CD14-positive monocyte (primary cell): ENCODE measurements around the gene PPP1R1C. TPM values are rescaled to one million over a fixed set of nuclear protein-coding genes. Genes with fewer than 3 reads are reported as not detected.

ENCODE experiments used
- DNase-seq, 3 donors: peaks; one replicate each; pipeline ENCODE4 v3.0.0-alpha.2; 2011 to 2022
- H2AFZ ChIP-seq: 2 replicates; pipeline ENCODE4 v1.6.0; 2012; ENCODE audit warnings: mild to moderate bottlenecking, low read depth, low read length, inconsistent platforms; ENCODE audit not compliant: insufficient read depth, poor library complexity, severe bottlenecking
- H3K27ac ChIP-seq, 2 donors: 1 replicate in 1 of 2; 2 replicates in 1 of 2; pipeline ENCODE4 v1.5.1; 2012 to 2013; ENCODE audit warnings: low read length in 2 of 2, control low read depth in 1 of 2, inconsistent platforms in 1 of 2, low read depth in 1 of 2, mild to moderate bottlenecking in 1 of 2
- H3K27me3 ChIP-seq, 2 donors: one replicate each; pipeline versions ENCODE4 v1.6.0 to v1.6.1; 2011 to 2013; ENCODE audit warnings: low read length in 2 of 2; ENCODE audit not compliant: control insufficient read depth in 2 of 2, insufficient read depth in 2 of 2
- H3K36me3 ChIP-seq, 2 donors: replicated peaks in 1 of 2; 1 replicate in 1 of 2; 2 replicates in 1 of 2; pipeline versions ENCODE4 v1.5.1 to v1.6.1; 2012 to 2013; ENCODE audit warnings: low read length in 2 of 2, control low read depth in 1 of 2, inconsistent platforms in 1 of 2, mild to moderate bottlenecking in 1 of 2; ENCODE audit not compliant: insufficient read depth in 2 of 2, control insufficient read depth in 1 of 2
- H3K4me1 ChIP-seq, 2 donors: 1 replicate in 1 of 2; 2 replicates in 1 of 2; pipeline versions ENCODE4 v1.5.1 to v1.6.1; 2012 to 2013; ENCODE audit warnings: low read length in 2 of 2, control low read depth in 1 of 2, inconsistent platforms in 1 of 2, mild to moderate bottlenecking in 1 of 2, moderate library complexity in 1 of 2; ENCODE audit not compliant: insufficient read depth in 2 of 2, control insufficient read depth in 1 of 2
- H3K4me2 ChIP-seq: replicated peaks from 2 replicates; pipeline ENCODE3; 2012; ENCODE audit warnings: low read length, moderate library complexity, mild to moderate bottlenecking; ENCODE audit not compliant: poor library complexity, severe bottlenecking; ENCODE audit errors: extremely low read depth
- H3K4me3 ChIP-seq, 3 experiments: fragments of 200-600 bp in 1 of 3; sonication (generic) in 1 of 3; replicated peaks in 1 of 3; 1 replicate in 2 of 3; 2 replicates in 1 of 3; pipeline ENCODE4 v1.5.1; 2011 to 2013; ENCODE audit warnings: low read length in 3 of 3, mild to moderate bottlenecking in 3 of 3, control low read depth in 2 of 3, low read depth in 2 of 3, inconsistent platforms in 1 of 3, moderate library complexity in 1 of 3
- H3K79me2 ChIP-seq: 2 replicates; pipeline ENCODE4 v1.6.0; 2012; ENCODE audit warnings: mild to moderate bottlenecking, control low read depth, inconsistent platforms, low read length, moderate library complexity; ENCODE audit not compliant: insufficient read depth
- H3K9ac ChIP-seq: 2 replicates; pipeline ENCODE4 v1.6.0; 2017; ENCODE audit warnings: low read length, mild to moderate bottlenecking; ENCODE audit not compliant: insufficient read depth, poor library complexity, severe bottlenecking
- H3K9me3 ChIP-seq, 2 donors: replicated peaks in 1 of 2; 1 replicate in 1 of 2; 2 replicates in 1 of 2; pipeline versions ENCODE4 v1.5.1 to v1.6.1; 2012 to 2013; ENCODE audit warnings: low read length in 2 of 2, control low read depth in 1 of 2; ENCODE audit not compliant: control insufficient read depth in 1 of 2, insufficient read depth in 1 of 2
- H4K20me1 ChIP-seq: 2 replicates; pipeline ENCODE4 v1.6.0; 2012; ENCODE audit warnings: mild to moderate bottlenecking, low read length, control low read depth, moderate library complexity; ENCODE audit not compliant: insufficient read depth
- H3K27ac Mint-ChIP-seq, 7 donors: one replicate each; pipeline ENCODE4 v1.8.0; 2020; ENCODE audit warnings: mild to moderate bottlenecking in 7 of 7, mixed read lengths in 7 of 7, moderate library complexity in 6 of 7, inconsistent platforms in 2 of 7
- H3K27me3 Mint-ChIP-seq, 3 donors: one replicate each; pipeline ENCODE4 v1.8.0; 2021 to 2022; ENCODE audit warnings: low read depth in 3 of 3, mild to moderate bottlenecking in 3 of 3, mixed read lengths in 3 of 3, moderate library complexity in 3 of 3, inconsistent platforms in 1 of 3
- H3K36me3 Mint-ChIP-seq, 2 donors: one replicate each; pipeline ENCODE4 v1.8.0; 2020; ENCODE audit warnings: mixed read lengths in 2 of 2, inconsistent platforms in 1 of 2, mild to moderate bottlenecking in 1 of 2
- H3K4me1 Mint-ChIP-seq: one replicate; pipeline ENCODE4 v1.8.0; 2020; ENCODE audit warnings: mild to moderate bottlenecking, mixed read lengths
- H3K4me3 Mint-ChIP-seq, 2 donors: one replicate each; pipeline ENCODE4 v1.8.0; 2020; ENCODE audit warnings: mild to moderate bottlenecking in 2 of 2, mixed read lengths in 2 of 2, moderate library complexity in 1 of 2
- H3K9me3 Mint-ChIP-seq, 7 donors: one replicate each; pipeline ENCODE4 v1.8.0; 2020 to 2022; ENCODE audit warnings: mixed read lengths in 7 of 7, mild to moderate bottlenecking in 6 of 7, moderate library complexity in 6 of 7, inconsistent platforms in 2 of 7
- WGBS: methylation state at CpG from one replicate; pipeline ENCODE4 v1.1.5; 2013; ENCODE audit warnings: missing lambda C conversion rate; ENCODE audit not compliant: insufficient coverage; 5-methylcytosine and 5-hydroxymethylcytosine counted together
- intact Hi-C, 2 donors: fragments of 100-400 bp; cut with micrococcal nuclease; formaldehyde crosslinking; loops; one replicate each; pipeline versions ENCODE4 v1.15.0 to v1.15.1; 2023
- polyA minus RNA-seq: library from RNA; depleted of rRNA, polyadenylated mRNA; stranded (reverse); fragments of >200 nt; gene quantifications from 2 replicates; pipeline ENCODE4 v1.2.3, GENCODE V29; 2012
- polyA plus RNA-seq, 3 donors: library from polyadenylated mRNA; depleted of rRNA in 1 of 3; unstranded in 2 of 3; stranded (reverse) in 1 of 3; fragments of 300-500 nt in 2 of 3; fragments of >200 nt in 1 of 3; fragmentation: Illumina TruSeq in 2 of 3; gene quantifications; 1 replicate in 2 of 3; 2 replicates in 1 of 3; pipeline ENCODE4 v1.2.3, GENCODE V29; 2012 to 2021
- total RNA-seq, 12 experiments: library from RNA in 1 of 12; stranded (reverse) in 1 of 12; fragments of 120-200 nt in 1 of 12; gene quantifications; one replicate each; pipeline ENCODE4 v1.2.4 and lab custom pipeline; 2013 to 2026; ENCODE audit warnings: mixed read lengths in 6 of 12, inconsistent platforms in 1 of 12
- TF ChIP-seq, protein P1 (sequence below): fragments of 200-600 bp; IDR thresholded peaks from one replicate; pipeline ENCODE4 v1.8.0; 2022; ENCODE audit warnings: antibody characterized with exemption, mild to moderate bottlenecking

PPP1R1C gene, protein sequence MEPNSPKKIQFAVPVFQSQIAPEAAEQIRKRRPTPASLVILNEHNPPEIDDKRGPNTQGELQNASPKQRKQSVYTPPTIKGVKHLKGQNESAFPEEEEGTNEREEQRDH
- not detected for total RNA-seq (2013)
- polyA plus RNA-seq (not detected), polyA minus RNA-seq (not detected in 2 replicates), total RNA-seq (lab: John Stamatoyannopoulos, UW) (0 to 2.2 (median 0.03) reads per million in 11 experiments)

DNA sequence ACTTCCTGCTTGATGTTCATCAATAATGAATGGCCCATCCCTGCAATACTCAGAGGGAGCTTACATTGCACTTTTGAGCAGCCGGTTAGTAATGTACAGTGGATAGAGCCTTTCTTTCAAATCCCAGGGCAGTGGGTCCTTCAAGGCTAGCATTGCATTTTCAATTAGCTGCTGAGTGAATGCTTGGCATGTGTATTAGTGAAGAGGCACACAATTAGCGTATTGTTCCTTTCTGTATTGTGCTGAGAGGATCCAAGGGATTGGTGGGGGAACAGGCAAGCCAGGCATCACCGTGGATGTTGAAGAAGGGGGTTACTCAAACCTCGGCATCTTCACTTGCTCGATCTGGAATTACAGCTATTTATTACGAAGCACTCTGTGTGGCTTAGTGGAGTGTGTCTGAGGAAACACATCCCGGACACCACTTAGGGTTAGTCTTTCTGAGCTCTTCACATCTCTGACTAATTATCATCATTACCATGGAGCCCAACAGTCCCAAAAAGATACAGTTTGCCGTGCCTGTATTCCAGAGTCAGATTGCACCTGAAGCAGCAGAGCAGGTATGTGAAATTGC is at the start of gene PPP1R1C:
Gene PPP1R1C (plus strand): TSS at position 222 of the 574 bp plus-strand sequence. CDS start 258 bp downstream, at position 480.
- H3K36me3 Mint-ChIP-seq = no peaks in the 10 kb centered on the region
- intact Hi-C loops = no loop called here
- 100% methylated on average over 2 of the region's 8 CpGs for WGBS
- H3K79me2 ChIP-seq = no peaks in the 10 kb centered on the region
- no peaks in the 10 kb centered on the region for H3K9me3 ChIP-seq
- no peak within 1 kb of the TSS for H3K27ac Mint-ChIP-seq
- H3K9ac ChIP-seq = no peak within 1 kb of the TSS
- H3K27me3 Mint-ChIP-seq = no peaks in the 10 kb centered on the region
- no peak within 1 kb of the TSS for H3K4me2 ChIP-seq
- H3K36me3 ChIP-seq = no peaks in the 10 kb centered on the region
- TF ChIP-seq, protein P1, sequence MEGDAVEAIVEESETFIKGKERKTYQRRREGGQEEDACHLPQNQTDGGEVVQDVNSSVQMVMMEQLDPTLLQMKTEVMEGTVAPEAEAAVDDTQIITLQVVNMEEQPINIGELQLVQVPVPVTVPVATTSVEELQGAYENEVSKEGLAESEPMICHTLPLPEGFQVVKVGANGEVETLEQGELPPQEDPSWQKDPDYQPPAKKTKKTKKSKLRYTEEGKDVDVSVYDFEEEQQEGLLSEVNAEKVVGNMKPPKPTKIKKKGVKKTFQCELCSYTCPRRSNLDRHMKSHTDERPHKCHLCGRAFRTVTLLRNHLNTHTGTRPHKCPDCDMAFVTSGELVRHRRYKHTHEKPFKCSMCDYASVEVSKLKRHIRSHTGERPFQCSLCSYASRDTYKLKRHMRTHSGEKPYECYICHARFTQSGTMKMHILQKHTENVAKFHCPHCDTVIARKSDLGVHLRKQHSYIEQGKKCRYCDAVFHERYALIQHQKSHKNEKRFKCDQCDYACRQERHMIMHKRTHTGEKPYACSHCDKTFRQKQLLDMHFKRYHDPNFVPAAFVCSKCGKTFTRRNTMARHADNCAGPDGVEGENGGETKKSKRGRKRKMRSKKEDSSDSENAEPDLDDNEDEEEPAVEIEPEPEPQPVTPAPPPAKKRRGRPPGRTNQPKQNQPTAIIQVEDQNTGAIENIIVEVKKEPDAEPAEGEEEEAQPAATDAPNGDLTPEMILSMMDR = no peak
- no peak within 1 kb of the TSS for H3K27ac ChIP-seq
- H3K4me1 ChIP-seq = no peaks in the 10 kb centered on the region
- no peaks in the 10 kb centered on the region for H4K20me1 ChIP-seq
- H3K4me3 Mint-ChIP-seq = no peak within 1 kb of the TSS
- no peaks in the 10 kb centered on the region for H3K4me1 Mint-ChIP-seq
- H3K27me3 ChIP-seq = no peaks in the 10 kb centered on the region
- H3K9me3 Mint-ChIP-seq = peaks cover 0 to 3% (median 0%) of the 10 kb centered on the region in 7 donors
- no peak for DNase-seq
- no peak within 1 kb of the TSS for H3K4me3 ChIP-seq
- H2AFZ ChIP-seq = no peak within 1 kb of the TSS

DNA sequence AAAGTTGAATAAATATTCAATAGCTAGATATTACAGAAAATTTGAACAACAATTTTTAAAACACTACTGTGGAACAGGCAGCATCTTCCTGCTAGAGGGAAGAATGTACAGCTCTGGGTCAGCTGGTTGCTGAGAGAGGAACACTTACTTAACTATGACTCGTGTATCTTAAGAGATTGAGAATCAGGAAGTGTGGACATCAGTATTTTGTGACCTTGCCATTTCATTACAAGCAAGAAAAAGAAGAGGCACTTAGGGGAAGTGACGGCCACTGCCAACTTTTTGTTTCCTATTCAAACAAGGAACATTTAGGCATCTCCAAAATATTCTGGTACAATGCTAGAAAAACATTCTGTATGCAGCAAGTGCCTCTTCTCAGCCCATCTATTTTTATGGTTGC is 48.2 kb upstream of the PPP1R1C start:
- WGBS = no CpG with 5 or more reads among the region's 2 CpGs
- peak; percentile 77 to 86 (median 85) for DNase-seq
- Mint-ChIP-seq H3K36me3 (peaks cover 0 to 3% of the 10 kb centered on the region in 2 donors), H3K4me1 (peaks cover 12% of the 10 kb centered on the region), H3K4me3 (no peak overlapping the region), H3K27me3 (no peaks in the 10 kb centered on the region), H3K27ac (peak overlapping the region in 5 of 7 donors; percentile 12 to 73 (median 35)), H3K9me3 (no peaks in the 10 kb centered on the region)
- H3K9ac ChIP-seq = no peak overlapping the region
- H3K36me3 ChIP-seq = no peaks in the 10 kb centered on the region
- H4K20me1 ChIP-seq = no peaks in the 10 kb centered on the region
- TF ChIP-seq, protein P1 = no peak
- peak overlapping the region in 1 of 3 experiments; percentile 13 for H3K4me3 ChIP-seq
- H3K27ac ChIP-seq = peak overlapping the region in 1 of 2 donors; percentile 72
- H2AFZ ChIP-seq = peak overlapping the region; percentile 52
- H3K4me2 ChIP-seq = peak overlapping the region; percentile 38
- no peaks in the 10 kb centered on the region for H3K9me3 ChIP-seq
- intact Hi-C loops = no loop called here
- peaks cover 6 to 14% of the 10 kb centered on the region in 2 donors for H3K4me1 ChIP-seq
- no peaks in the 10 kb centered on the region for H3K27me3 ChIP-seq
- no peaks in the 10 kb centered on the region for H3K79me2 ChIP-seq
